ENCODE data around the gene HMX1.

DNA sequence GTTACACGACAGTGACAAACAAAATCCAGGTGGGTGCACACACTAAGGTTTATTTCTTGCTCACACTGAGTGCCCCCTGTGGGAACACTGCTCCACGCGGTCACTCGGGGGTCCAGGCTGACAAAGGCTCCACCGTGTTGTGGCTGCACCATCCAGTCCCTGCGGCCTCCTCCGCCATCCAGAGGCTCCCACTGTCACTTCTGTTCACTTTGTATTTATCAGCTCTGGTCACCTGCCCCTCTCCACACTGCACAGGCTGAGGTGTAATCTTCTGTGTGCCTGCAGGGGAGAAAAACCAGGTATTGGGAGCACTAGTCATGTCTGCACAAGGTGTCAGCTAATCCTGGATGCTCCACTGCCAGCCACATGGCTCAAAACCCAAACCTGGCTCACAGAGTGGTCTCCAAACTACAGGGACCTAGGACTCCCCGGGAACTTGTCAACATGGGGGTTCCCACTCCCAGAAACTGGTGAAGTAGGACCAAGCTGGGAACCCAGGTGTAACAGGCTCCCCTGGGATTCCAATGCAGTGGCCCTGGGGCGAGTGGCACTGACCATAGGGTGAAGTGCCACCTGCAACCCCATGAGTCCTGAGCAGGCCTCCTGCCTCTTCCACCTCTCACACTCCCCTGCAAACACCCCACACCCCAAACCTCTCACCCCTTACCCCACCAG, 25.5 kb downstream of the HMX1 start:
- no peak for TF ChIP-seq CTCF (conservative IDR thresholded peaks at IDR 0.05; ENCODE audit: low read depth in 2 of 2)
- no peak for TF ChIP-seq CREB1 (CRISPR knock-in tag; IDR thresholded peaks at IDR 0.05; ENCODE audit: low read depth)
- no peak for TF ChIP-seq EZH2 (IDR thresholded peaks at IDR 0.05; ENCODE audit: low read depth, unreplicated experiment)
- TF ChIP-seq, protein P1, sequence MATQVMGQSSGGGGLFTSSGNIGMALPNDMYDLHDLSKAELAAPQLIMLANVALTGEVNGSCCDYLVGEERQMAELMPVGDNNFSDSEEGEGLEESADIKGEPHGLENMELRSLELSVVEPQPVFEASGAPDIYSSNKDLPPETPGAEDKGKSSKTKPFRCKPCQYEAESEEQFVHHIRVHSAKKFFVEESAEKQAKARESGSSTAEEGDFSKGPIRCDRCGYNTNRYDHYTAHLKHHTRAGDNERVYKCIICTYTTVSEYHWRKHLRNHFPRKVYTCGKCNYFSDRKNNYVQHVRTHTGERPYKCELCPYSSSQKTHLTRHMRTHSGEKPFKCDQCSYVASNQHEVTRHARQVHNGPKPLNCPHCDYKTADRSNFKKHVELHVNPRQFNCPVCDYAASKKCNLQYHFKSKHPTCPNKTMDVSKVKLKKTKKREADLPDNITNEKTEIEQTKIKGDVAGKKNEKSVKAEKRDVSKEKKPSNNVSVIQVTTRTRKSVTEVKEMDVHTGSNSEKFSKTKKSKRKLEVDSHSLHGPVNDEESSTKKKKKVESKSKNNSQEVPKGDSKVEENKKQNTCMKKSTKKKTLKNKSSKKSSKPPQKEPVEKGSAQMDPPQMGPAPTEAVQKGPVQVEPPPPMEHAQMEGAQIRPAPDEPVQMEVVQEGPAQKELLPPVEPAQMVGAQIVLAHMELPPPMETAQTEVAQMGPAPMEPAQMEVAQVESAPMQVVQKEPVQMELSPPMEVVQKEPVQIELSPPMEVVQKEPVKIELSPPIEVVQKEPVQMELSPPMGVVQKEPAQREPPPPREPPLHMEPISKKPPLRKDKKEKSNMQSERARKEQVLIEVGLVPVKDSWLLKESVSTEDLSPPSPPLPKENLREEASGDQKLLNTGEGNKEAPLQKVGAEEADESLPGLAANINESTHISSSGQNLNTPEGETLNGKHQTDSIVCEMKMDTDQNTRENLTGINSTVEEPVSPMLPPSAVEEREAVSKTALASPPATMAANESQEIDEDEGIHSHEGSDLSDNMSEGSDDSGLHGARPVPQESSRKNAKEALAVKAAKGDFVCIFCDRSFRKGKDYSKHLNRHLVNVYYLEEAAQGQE (IDR thresholded peaks at IDR 0.05; ENCODE audit: unreplicated experiment): no peak
- no peak for TF ChIP-seq POLR2AphosphoS5 (IDR thresholded peaks at IDR 0.05; ENCODE audit: low read depth)
- TF ChIP-seq JUNB (IDR thresholded peaks at IDR 0.05; ENCODE audit: unreplicated experiment): no peak
- TF ChIP-seq STAT1 (IDR thresholded peaks at IDR 0.05; ENCODE audit: unreplicated experiment): no peak
- no peak for TF ChIP-seq EZH2phosphoT487 (IDR thresholded peaks at IDR 0.05; ENCODE audit: unreplicated experiment)
